K562 (cell line): Measurements from ENCODE around the gene TRIM31.

Source experiments
- CBX8 ChIP-seq: fragments of 200-600 bp; sonication (generic); IDR thresholded peaks from 2 replicates; pipeline ENCODE4 v1.6.1; 2012; ENCODE audit warnings: borderline replicate concordance, mixed run types, low read depth, mild to moderate bottlenecking, moderate library complexity, mixed read lengths, low read length, control low read depth, inconsistent platforms; ENCODE audit not compliant: poor library complexity, severe bottlenecking; ENCODE audit errors: extremely low read depth
- CTCF ChIP-seq, 3 experiments: IDR thresholded peaks in 2 of 3; conservative IDR thresholded peaks in 1 of 3; 2 replicates each; pipeline ENCODE4 v1.5.1; 2011 to 2012; ENCODE audit warnings: low read length in 3 of 3, mild to moderate bottlenecking in 3 of 3, control low read depth in 2 of 3, improper control_type of control experiment in 1 of 3, inconsistent platforms in 1 of 3, low read depth in 1 of 3, mixed read lengths in 1 of 3, moderate library complexity in 1 of 3; ENCODE audit not compliant: insufficient read depth in 2 of 3
- EP300 ChIP-seq: IDR thresholded peaks from 2 replicates; pipeline ENCODE4 v1.6.1; 2012; ENCODE audit warnings: low read length, improper control_type of control experiment
- FOXJ3 ChIP-seq: sonication (generic); formaldehyde crosslinking; IDR thresholded peaks from 2 replicates; pipeline ENCODE4 v1.4.0; 2020; ENCODE audit warnings: mild to moderate bottlenecking, missing genetic modification reagents
- ID3 ChIP-seq, 2 experiments: fragments of 250-450 bp in 1 of 2; fragments of 450-650 bp in 1 of 2; sonication (Bioruptor Pico) in 1 of 2; IDR thresholded peaks; 2 replicates each; pipeline versions ENCODE4 v1.6.1 to v1.8.0; 2016 to 2021; ENCODE audit warnings: mild to moderate bottlenecking in 2 of 2, moderate library complexity in 2 of 2, missing compliant biosample characterization in 1 of 2, missing genetic modification characterization in 1 of 2
- NONO ChIP-seq, 2 experiments: fragments of 200-400 bp in 1 of 2; fragments of 450-650 bp in 1 of 2; formaldehyde crosslinking in 1 of 2; IDR thresholded peaks; 2 replicates each; pipeline ENCODE4 v1.6.1; 2017; ENCODE audit warnings: low read depth in 2 of 2, mild to moderate bottlenecking in 2 of 2, moderate library complexity in 2 of 2, low read length in 1 of 2
- RB1 ChIP-seq: fragments of 450-650 bp; IDR thresholded peaks from 2 replicates; pipeline ENCODE4 v1.6.1; 2017; ENCODE audit warnings: low read depth, mild to moderate bottlenecking
- RCOR1 ChIP-seq, 2 experiments: IDR thresholded peaks; 2 replicates each; pipeline ENCODE4 v1.6.1; 2012; ENCODE audit warnings: low read depth in 2 of 2, low read length in 2 of 2, borderline replicate concordance in 1 of 2, improper control_type of control experiment in 1 of 2
- ZNF165 ChIP-seq: fragments of 250-450 bp; sonication (Bioruptor Pico); IDR thresholded peaks from 2 replicates; pipeline ENCODE4 v1.4.0; 2020; ENCODE audit warnings: borderline replicate concordance

DNA sequence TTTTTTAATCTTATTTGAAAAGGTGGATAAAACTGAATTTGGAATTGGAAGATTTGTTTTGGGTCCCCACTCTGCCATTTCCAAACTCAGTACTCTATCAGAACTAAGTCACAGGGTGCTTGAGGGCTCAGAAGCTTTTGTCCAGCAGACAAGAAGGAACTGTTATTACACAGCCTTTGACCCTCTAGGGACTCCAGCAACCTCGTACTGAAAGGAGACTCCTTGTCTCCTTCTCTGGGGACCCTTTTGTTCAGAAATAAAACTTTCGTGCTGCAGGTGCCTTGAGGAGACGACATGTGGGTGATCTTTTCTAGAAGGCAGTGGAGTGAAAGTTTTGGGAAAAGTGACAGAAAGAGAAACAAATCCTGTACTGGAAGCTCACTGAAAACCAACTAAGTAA, 59.2 kb downstream of the TRIM31 start:
- no peak for TF ChIP-seq ZNF165 (CRISPR knock-in tag)
- no peak for TF ChIP-seq RB1
- TF ChIP-seq CBX8 = no peak
- TF ChIP-seq NONO (IDR thresholded peaks at IDR 0.05; ENCODE audit: low read depth in 2 of 2, low read length in 1 of 2) = no peak
- TF ChIP-seq RCOR1 (IDR thresholded peaks at IDR 0.05; ENCODE audit: borderline replicate concordance in 1 of 2, low read depth in 2 of 2, low read length in 2 of 2) = no peak
- no peak for TF ChIP-seq EP300
- no peak for TF ChIP-seq FOXJ3 (CRISPR knock-in tag)
- no peak for TF ChIP-seq ID3 (CRISPR knock-in tag; IDR thresholded peaks at IDR 0.05)
- TF ChIP-seq ID3 (tag; IDR thresholded peaks at IDR 0.05) = no peak
- TF ChIP-seq CTCF (IDR thresholded peaks at IDR 0.05 in 2 of 3, conservative IDR thresholded peaks at IDR 0.05 in 1 of 3; ENCODE audit: insufficient read depth in 2 of 3, low read depth in 1 of 3, low read length in 3 of 3) = no peak
